ENCODE results near the gene SENP3. TPM values are rescaled to one million over a fixed set of nuclear protein-coding genes. Genes with fewer than 3 reads are reported as not detected.

SENP3 gene
- total and polyA plus RNA-seq, 3 donors from 2014 or later: 77.4 to 108 (median 83.5) TPM

DNA sequence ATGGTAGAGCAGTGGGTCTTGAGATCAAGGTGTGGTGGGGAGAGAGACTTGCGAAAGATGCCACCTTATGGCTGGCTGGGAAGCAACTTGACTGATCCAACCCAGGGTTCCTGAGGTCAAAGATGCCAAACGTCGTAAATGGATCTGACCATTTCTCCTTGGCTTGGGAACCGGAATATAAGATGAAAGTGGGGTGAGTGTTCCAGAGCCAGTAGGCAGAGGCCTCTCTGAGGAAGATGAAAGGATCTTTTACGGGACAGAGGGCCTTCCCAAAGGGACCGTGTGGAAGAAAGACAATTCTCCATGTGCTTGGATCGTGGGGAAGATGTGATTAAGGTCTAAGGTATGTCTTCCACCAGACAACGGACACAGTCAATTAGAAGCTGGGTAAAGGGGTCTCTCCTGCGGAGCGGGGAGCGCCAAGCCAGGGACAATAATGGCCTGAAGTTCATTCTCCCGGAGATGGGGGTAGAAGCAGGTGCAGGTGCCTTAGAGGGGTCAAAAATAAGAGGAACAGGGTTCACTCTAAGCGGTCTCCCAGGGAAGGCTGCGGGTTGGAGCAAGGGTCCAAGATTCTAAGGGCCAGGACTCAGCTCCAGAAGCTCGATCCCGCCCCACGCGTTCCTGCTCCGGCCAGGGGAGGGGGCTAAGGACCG is 52.2 kb downstream of the SENP3 start:
- intact Hi-C loops (cut with DNase I; ENCODE audit: low total_unique reads): no loop called here
- TF ChIP-seq, protein P1, sequence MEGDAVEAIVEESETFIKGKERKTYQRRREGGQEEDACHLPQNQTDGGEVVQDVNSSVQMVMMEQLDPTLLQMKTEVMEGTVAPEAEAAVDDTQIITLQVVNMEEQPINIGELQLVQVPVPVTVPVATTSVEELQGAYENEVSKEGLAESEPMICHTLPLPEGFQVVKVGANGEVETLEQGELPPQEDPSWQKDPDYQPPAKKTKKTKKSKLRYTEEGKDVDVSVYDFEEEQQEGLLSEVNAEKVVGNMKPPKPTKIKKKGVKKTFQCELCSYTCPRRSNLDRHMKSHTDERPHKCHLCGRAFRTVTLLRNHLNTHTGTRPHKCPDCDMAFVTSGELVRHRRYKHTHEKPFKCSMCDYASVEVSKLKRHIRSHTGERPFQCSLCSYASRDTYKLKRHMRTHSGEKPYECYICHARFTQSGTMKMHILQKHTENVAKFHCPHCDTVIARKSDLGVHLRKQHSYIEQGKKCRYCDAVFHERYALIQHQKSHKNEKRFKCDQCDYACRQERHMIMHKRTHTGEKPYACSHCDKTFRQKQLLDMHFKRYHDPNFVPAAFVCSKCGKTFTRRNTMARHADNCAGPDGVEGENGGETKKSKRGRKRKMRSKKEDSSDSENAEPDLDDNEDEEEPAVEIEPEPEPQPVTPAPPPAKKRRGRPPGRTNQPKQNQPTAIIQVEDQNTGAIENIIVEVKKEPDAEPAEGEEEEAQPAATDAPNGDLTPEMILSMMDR (IDR thresholded peaks at IDR 0.05): no peak
- TF ChIP-seq POLR2A (IDR thresholded peaks at IDR 0.05): no peak

DNA sequence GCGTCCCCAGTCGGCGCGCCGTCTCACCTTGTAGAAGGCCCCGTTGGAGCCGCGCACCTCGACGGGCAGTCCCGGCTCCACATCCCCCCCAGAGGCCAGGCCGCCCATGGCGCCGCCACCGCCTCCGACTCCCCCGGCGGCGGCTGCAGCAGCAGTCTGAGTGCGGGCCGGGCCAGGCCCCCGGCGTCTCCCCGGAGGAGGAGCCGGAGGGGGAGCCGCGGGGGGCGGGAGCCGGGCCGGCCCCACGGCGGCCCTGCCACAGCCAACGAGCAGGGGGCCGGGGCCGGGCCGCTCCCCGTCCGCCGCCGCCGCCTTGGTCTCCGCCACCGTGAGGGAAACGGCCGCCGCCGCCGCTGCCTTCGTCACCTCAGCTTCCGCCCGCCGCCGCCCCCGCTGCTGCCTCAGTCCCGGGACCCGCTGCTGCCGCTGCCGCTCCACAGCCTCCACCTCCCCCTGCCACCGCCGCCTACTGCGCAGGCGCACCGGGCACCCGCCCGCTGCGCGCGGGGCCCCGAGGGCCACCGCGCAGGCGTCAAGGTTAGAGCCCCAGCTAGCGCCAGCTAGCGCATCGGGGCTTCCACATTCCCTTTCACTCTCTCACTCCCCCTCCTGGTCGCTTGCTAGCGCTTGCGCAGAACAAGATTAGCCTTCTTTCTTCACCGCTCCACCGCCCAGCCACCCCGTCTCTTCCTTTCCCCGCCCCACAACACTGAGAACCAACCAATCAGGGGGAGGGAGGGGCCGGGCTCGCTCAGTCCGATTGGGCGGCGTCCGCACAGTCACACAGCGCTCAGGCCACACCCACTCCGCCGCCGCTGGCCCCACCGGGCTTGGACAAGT is 52.9 kb downstream of the SENP3 start, which contains the start of gene FXR2:
Gene FXR2 (minus strand): TSS at position 473 of the 840 bp plus-strand sequence. CDS start 365 bp downstream, at position 108.
- Histone ChIP-seq H3K27me3 (no peaks in the 10 kb centered on the region), H3K4me3 (peak within 1 kb of the TSS; percentile 85 to 87), H3K27ac (peak within 1 kb of the TSS; percentile 81 to 96), H3K36me3 (ENCODE audit: low read depth, missing control alignments) (no peaks in the 10 kb centered on the region), H3K9me3 (no peaks in the 10 kb centered on the region), H3K4me1 (peaks cover 23% of the 10 kb centered on the region)
- DNase-seq: peak; percentile 100
- 1% methylated on average over 33 to 42 of the region's 93 CpGs for WGBS, 2 donors
- peak; percentile 36 for TF ChIP-seq POLR2A (IDR thresholded peaks at IDR 0.05)
- TF ChIP-seq, protein P1 (IDR thresholded peaks at IDR 0.05): peak; percentile 38 to 70 (median 61)
- intact Hi-C loops (cut with DNase I; ENCODE audit: low total_unique reads): no loop called here

More for the DNA sequence above, 52.2 kb downstream of the SENP3 start:
- H3K4me3 ChIP-seq: peak overlapping the region; percentile 85 to 87
- WGBS, 2 donors: 3 to 5% methylated on average over 19 to 20 of the region's 20 CpGs
- no peaks in the 10 kb centered on the region for H3K9me3 ChIP-seq
- DNase-seq: no peak
- peak overlapping the region; percentile 81 to 96 for H3K27ac ChIP-seq
- H3K27me3 ChIP-seq: no peaks in the 10 kb centered on the region
- no peaks in the 10 kb centered on the region for H3K36me3 ChIP-seq (ENCODE audit: low read depth, missing control alignments)
- H3K4me1 ChIP-seq: peaks cover 23% of the 10 kb centered on the region

DNA sequence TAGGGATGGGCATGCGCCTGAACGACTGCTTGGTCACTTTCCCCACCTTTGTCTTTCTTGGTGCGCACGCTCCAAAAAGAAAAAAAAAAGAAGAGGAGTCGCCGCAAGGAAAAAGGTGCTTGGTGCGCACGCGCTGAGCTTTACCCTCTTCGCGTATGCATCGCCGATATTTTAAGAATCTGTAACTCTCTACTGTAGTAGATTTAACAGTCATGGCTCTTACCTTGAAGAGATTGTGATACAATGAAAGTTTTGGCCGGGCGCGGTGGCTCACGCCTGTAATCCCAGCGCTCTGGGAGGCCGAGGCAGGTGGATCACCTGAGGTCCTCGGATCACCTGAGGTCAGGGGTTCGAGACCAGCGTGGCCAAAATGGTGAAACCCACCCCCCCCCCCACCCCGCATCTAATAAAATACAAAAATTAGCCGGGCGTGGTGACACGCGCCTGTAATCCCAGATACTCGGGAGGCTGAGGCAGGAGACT is 53.6 kb downstream of the SENP3 start:
- Histone ChIP-seq H3K4me3 (peak overlapping the region; percentile 85 to 87), H3K27me3 (no peaks in the 10 kb centered on the region), H3K9me3 (no peaks in the 10 kb centered on the region), H3K36me3 (ENCODE audit: low read depth, missing control alignments) (no peaks in the 10 kb centered on the region), H3K4me1 (peaks cover 23% of the 10 kb centered on the region), H3K27ac (peak overlapping the region; percentile 81 to 96)
- TF ChIP-seq POLR2A (IDR thresholded peaks at IDR 0.05): no peak
- TF ChIP-seq, protein P1 (IDR thresholded peaks at IDR 0.05): no peak
- intact Hi-C loops (cut with DNase I; ENCODE audit: low total_unique reads): no loop called here
- WGBS, 2 donors: 3% methylated on average over 25 to 28 of the region's 28 CpGs
- no peak for DNase-seq

DNA sequence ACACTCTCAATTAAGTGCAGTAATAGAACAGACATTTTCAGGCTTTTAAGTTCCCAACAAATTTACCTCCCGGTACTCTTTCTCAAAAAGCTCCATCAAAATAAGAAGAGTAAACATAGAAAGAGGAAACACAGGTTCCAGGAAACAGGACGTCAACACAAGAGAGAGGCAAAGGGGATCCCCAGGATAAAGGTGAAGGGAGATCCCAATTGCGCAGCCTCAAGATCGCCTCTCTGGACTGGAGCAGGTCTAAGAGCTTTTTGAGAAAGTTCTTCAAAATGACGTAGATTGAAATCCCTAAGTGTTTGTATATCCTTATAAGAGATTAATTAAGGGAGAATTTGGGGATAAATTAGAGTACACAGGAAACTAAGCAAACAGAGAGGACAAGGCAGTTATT is 56.9 kb downstream of the SENP3 start:
- Histone ChIP-seq H3K9me3 (no peaks in the 10 kb centered on the region), H3K36me3 (ENCODE audit: low read depth, missing control alignments) (no peaks in the 10 kb centered on the region), H3K27ac (no peak overlapping the region), H3K4me1 (peaks cover 5% of the 10 kb centered on the region), H3K4me3 (no peak overlapping the region), H3K27me3 (no peaks in the 10 kb centered on the region)
- TF ChIP-seq, protein P1 (IDR thresholded peaks at IDR 0.05): no peak
- no peak for TF ChIP-seq POLR2A (IDR thresholded peaks at IDR 0.05)
- intact Hi-C loops (cut with DNase I; ENCODE audit: low total_unique reads): no loop called here
- WGBS, 2 donors: 82 to 88% methylated on average over 5 of the region's 5 CpGs
- no peak for DNase-seq

Data from testis (tissue), 3 donors.